Measurements from ENCODE around the gene CPD.

CPD gene

DNA sequence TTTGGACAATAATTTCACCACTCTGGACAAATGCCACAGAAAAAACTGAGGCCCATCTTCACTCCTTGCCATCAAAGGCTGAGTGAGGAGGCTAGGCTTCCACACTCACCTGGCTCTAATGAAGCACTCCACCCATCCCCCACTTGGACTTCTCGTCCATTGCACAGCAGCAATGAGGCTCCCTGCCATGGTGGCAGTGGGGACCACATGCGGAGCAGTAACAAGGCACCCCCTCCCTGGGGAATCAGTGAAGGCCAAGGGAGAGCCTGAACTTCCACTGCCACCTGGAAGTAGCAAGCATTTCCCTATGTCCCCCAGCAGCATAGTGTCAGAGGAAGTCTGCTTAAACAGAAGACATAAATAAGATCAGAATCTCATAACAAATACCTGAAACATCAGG lies 96.5 kb downstream of the CPD start:
- Histone ChIP-seq H3K9me3 (ENCODE audit: control insufficient read depth, insufficient read depth, low read depth, low read length) (no peaks in the 10 kb centered on the region), H3K36me3 (ENCODE audit: control insufficient read depth, insufficient read depth, low read length) (peaks cover 11% of the 10 kb centered on the region; the same call in 1 of the 2 replicates), H3K4me1 (ENCODE audit: control insufficient read depth, insufficient read depth, low read length) (peaks cover 11% of the 10 kb centered on the region; the same call in 1 of the 2 replicates), H3K4me3 (ENCODE audit: low read depth, low read length) (no peak overlapping the region), H3K27ac (ENCODE audit: low read depth, low read length) (no peak overlapping the region), H3K9ac (ENCODE audit: low read length) (no peak overlapping the region), H3K27me3 (ENCODE audit: control insufficient read depth, insufficient read depth, low read length) (no peaks in the 10 kb centered on the region)

DNA sequence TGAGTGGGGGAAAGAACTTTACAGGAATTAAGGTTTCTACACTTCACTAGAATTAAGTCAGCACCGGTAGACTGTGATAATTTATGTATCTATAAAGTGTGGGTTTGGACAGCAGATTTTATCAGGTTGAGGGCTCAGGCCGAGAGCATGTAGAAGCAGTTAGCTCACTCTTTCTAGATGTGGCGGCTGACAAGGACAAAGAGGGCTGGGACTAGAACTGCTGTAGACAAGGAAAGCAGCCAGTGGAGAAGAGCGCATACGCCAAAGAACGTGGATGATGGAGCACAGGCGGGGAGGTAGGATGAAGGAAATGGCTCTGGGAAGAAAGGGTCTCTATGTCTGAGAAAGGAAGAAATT lies 98.0 kb downstream of the CPD start:
- H3K36me3 ChIP-seq (ENCODE audit: control insufficient read depth, insufficient read depth, low read length), result peaks cover 25% of the 10 kb centered on the region
- H3K4me3 ChIP-seq (ENCODE audit: low read depth, low read length), result peak overlapping the region; percentile 73
- H3K27me3 ChIP-seq (ENCODE audit: control insufficient read depth, insufficient read depth, low read length), result no peaks in the 10 kb centered on the region
- peaks cover 11% of the 10 kb centered on the region; the same call in 1 of the 2 replicates for H3K4me1 ChIP-seq (ENCODE audit: control insufficient read depth, insufficient read depth, low read length)
- H3K27ac ChIP-seq (ENCODE audit: low read depth, low read length), result no peak overlapping the region
- no peaks in the 10 kb centered on the region for H3K9me3 ChIP-seq (ENCODE audit: control insufficient read depth, insufficient read depth, low read depth, low read length)
- peak overlapping the region; percentile 90 for H3K9ac ChIP-seq (ENCODE audit: low read length)

DNA sequence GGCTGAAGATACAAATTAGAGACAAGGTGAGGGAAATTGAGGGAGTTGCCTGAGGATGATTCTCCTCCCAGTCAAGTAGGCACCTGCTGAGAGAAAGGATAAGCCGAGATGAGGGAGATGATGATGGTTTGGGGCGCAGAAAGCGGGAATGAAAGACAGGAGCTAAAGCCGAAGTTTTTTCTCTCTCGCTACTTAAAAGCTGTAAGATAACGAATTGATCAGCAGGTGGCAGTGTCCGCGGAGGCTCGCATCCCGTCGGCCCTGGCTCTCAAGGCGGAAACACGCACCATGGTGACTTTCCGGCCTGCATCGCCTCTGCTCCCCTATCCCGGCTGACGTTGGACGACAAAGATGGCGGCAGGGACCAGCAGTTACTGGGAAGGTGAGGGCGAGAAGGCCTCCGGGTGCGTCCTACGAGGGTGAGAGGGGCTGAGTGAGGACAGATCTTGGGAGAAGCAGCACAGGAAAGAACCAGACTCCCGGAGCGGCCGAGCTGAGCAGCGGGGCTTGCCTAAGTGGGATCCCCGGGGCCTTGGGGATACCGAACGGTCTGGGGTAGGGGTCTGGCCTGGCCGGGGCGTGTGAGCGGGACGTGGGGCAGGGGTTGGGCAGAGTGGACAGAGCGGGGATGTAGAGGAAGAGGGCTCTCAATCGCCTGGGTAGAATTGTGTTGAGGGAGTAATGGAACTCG lies 98.5 kb downstream of the CPD start, which contains the start of gene GOSR1:
Gene GOSR1 (plus strand): TSS at position 326 of the 691 bp plus-strand sequence. CDS start 26 bp downstream, at position 352.
- Histone ChIP-seq H3K4me1 (ENCODE audit: control insufficient read depth, insufficient read depth, low read length) (peaks cover 11% of the 10 kb centered on the region; the same call in 1 of the 2 replicates), H3K9ac (ENCODE audit: low read length) (peak within 1 kb of the TSS; percentile 90), H3K9me3 (ENCODE audit: control insufficient read depth, insufficient read depth, low read depth, low read length) (no peaks in the 10 kb centered on the region), H3K27ac (ENCODE audit: low read depth, low read length) (peak within 1 kb of the TSS; percentile 72; the same call in 1 of the 2 replicates), H3K4me3 (ENCODE audit: low read depth, low read length) (peak within 1 kb of the TSS; percentile 73), H3K27me3 (ENCODE audit: control insufficient read depth, insufficient read depth, low read length) (no peaks in the 10 kb centered on the region), H3K36me3 (ENCODE audit: control insufficient read depth, insufficient read depth, low read length) (peaks cover 28% of the 10 kb centered on the region)

DNA sequence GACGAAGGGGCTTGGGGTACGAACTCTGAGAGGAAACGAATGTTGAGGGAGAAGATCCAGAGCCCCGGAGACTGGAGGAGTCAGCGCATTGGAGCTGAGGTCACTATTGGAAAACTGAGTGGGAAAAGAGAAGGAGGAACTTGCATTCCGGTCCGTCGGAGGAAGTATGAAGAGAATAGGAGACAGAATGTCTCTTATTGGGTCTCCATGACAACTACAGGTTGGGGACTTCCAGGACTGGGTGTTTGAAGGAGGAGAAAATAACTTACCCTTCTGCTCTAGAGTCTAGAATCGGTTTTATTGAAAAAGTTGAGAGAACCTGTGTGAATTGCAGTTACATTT lies 99.0 kb downstream of the CPD start:
- Histone ChIP-seq H3K4me1 (ENCODE audit: control insufficient read depth, insufficient read depth, low read length) (0 out of 2 replicates have a peak, but pooled peaks cover 7% of the 10 kb centered on the region), H3K27me3 (ENCODE audit: control insufficient read depth, insufficient read depth, low read length) (no peaks in the 10 kb centered on the region), H3K4me3 (ENCODE audit: low read depth, low read length) (peak overlapping the region; percentile 73), H3K9me3 (ENCODE audit: control insufficient read depth, insufficient read depth, low read depth, low read length) (no peaks in the 10 kb centered on the region), H3K36me3 (ENCODE audit: control insufficient read depth, insufficient read depth, low read length) (peaks cover 33% of the 10 kb centered on the region), H3K9ac (ENCODE audit: low read length) (peak overlapping the region; percentile 90), H3K27ac (ENCODE audit: low read depth, low read length) (peak overlapping the region; percentile 72; the same call in 1 of the 2 replicates)

DNA sequence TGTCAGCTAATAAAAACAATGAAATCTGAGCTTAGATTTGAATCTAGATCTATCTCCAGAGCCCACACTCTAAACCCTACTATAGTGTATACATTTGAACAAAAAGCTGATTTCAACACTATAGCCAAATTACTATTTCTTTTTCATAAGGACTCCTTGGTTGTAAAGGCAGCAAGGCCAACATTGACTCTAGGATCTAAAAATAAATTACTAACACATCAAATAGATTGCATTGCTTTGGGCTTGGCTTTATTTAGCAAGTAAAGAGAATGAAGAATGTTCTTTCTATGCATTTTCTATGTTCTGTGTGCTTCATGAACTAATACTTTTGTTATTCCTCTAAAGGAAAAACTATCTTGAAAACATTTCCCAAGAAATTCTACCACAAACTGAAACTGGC lies 103.8 kb downstream of the CPD start:
- H3K4me1 ChIP-seq (ENCODE audit: control insufficient read depth, insufficient read depth, low read length), result 0 out of 2 replicates have a peak, but pooled peaks cover 4% of the 10 kb centered on the region
- no peak overlapping the region for H3K4me3 ChIP-seq (ENCODE audit: low read depth, low read length)
- H3K9me3 ChIP-seq (ENCODE audit: control insufficient read depth, insufficient read depth, low read depth, low read length), result no peaks in the 10 kb centered on the region
- H3K9ac ChIP-seq (ENCODE audit: low read length), result no peak overlapping the region
- no peaks in the 10 kb centered on the region for H3K27me3 ChIP-seq (ENCODE audit: control insufficient read depth, insufficient read depth, low read length)
- no peak overlapping the region for H3K27ac ChIP-seq (ENCODE audit: low read depth, low read length)
- peaks cover 81% of the 10 kb centered on the region for H3K36me3 ChIP-seq (ENCODE audit: control insufficient read depth, insufficient read depth, low read length)

DNA sequence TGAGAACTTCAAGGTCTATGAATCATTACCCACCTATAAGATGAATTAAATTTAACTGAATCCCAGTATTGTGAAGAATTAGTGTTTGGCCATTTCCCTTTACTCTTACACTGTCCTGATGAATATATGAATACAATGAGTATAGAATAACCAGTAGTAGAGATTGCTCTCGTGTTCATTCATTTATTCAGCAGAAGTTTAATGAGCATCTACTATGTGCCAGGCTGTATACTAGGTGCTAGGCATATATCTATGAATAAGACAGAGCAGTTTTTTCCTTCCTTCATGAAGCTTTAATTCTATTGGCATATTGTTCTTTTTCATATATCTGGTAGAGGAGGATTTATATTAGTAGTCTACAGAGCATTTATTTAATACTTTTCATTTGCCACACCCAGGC lies 104.4 kb downstream of the CPD start:
- H3K9ac ChIP-seq (ENCODE audit: low read length), result no peak overlapping the region
- H3K4me3 ChIP-seq (ENCODE audit: low read depth, low read length), result no peak overlapping the region
- H3K27ac ChIP-seq (ENCODE audit: low read depth, low read length), result no peak overlapping the region
- H3K36me3 ChIP-seq (ENCODE audit: control insufficient read depth, insufficient read depth, low read length), result peaks cover 85% of the 10 kb centered on the region
- no peaks in the 10 kb centered on the region for H3K27me3 ChIP-seq (ENCODE audit: control insufficient read depth, insufficient read depth, low read length)
- 0 out of 2 replicates have a peak, but pooled peaks cover 1% of the 10 kb centered on the region for H3K4me1 ChIP-seq (ENCODE audit: control insufficient read depth, insufficient read depth, low read length)
- H3K9me3 ChIP-seq (ENCODE audit: control insufficient read depth, insufficient read depth, low read depth, low read length), result no peaks in the 10 kb centered on the region

DNA sequence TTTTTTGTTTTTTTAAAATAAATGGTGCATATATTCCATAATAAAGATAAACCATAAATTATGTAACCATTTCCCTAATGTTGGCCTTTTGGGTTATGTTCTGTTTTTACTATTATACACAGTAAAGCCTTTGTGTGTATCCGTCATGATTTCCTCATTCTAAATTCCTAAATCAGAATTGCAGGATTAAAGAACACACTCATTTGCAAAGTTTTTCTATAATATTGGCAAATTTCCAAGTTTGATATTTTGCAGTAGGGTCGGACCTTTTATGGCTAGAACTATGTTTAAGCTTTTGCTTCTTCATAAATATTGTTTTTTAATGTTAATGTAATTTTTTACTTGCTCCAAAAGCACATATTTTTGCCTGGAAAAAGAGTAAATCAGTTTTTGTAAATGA lies 115.1 kb downstream of the CPD start:
- H3K36me3 ChIP-seq (ENCODE audit: control insufficient read depth, insufficient read depth, low read length), result peaks cover 91% of the 10 kb centered on the region
- no peak overlapping the region for H3K4me3 ChIP-seq (ENCODE audit: low read depth, low read length)
- H3K9ac ChIP-seq (ENCODE audit: low read length), result no peak overlapping the region
- no peaks in the 10 kb centered on the region for H3K4me1 ChIP-seq (ENCODE audit: control insufficient read depth, insufficient read depth, low read length)
- H3K27me3 ChIP-seq (ENCODE audit: control insufficient read depth, insufficient read depth, low read length), result no peaks in the 10 kb centered on the region
- no peaks in the 10 kb centered on the region for H3K9me3 ChIP-seq (ENCODE audit: control insufficient read depth, insufficient read depth, low read depth, low read length)
- no peak overlapping the region for H3K27ac ChIP-seq (ENCODE audit: low read depth, low read length)

DNA sequence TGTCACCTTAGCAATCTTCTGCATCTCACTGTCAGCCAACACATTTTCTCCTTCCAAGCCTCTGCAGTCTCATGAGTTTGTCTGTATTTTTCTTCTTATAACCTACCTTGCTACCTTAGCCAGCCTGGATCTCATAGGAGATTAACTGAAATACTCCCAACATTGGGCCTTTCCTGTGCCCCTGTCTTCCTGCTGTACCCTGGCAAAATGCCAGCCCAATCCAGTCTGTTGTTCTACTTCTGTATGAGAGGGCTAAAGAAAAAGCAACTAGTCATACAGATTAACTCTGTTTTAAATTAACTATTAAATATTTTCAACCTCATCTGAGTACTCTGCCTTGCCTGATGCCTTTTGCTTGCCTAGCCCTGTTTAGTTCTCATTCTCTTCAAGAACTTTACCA lies 116.9 kb downstream of the CPD start:
- Histone ChIP-seq H3K36me3 (ENCODE audit: control insufficient read depth, insufficient read depth, low read length) (peaks cover 83% of the 10 kb centered on the region), H3K27me3 (ENCODE audit: control insufficient read depth, insufficient read depth, low read length) (no peaks in the 10 kb centered on the region), H3K9me3 (ENCODE audit: control insufficient read depth, insufficient read depth, low read depth, low read length) (no peaks in the 10 kb centered on the region), H3K4me3 (ENCODE audit: low read depth, low read length) (no peak overlapping the region), H3K4me1 (ENCODE audit: control insufficient read depth, insufficient read depth, low read length) (no peaks in the 10 kb centered on the region), H3K27ac (ENCODE audit: low read depth, low read length) (no peak overlapping the region), H3K9ac (ENCODE audit: low read length) (no peak overlapping the region)

DNA sequence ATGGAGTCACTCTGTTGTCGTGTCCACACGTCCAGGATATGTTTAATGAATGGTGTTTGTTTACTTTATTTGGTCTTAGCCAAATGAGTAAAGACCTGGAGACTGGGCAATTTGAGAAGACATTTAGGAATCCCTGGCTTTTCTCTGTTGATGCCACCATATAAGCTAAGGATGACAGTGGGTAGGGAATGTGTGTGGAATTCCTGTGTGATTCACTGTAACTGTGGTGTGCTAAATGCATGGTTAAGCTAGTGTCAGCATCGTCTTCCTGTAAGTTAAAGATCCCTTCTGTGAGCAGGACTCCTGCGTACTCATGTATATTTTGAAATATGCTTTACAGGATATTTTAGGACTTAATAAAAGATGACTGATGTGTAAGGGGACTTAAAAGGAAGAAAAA lies 124.8 kb downstream of the CPD start:
- H3K36me3 ChIP-seq (ENCODE audit: control insufficient read depth, insufficient read depth, low read length), result peaks cover 62% of the 10 kb centered on the region
- H3K4me1 ChIP-seq (ENCODE audit: control insufficient read depth, insufficient read depth, low read length), result 0 out of 2 replicates have a peak, but pooled peaks cover 5% of the 10 kb centered on the region
- H3K27ac ChIP-seq (ENCODE audit: low read depth, low read length), result no peak overlapping the region

DNA sequence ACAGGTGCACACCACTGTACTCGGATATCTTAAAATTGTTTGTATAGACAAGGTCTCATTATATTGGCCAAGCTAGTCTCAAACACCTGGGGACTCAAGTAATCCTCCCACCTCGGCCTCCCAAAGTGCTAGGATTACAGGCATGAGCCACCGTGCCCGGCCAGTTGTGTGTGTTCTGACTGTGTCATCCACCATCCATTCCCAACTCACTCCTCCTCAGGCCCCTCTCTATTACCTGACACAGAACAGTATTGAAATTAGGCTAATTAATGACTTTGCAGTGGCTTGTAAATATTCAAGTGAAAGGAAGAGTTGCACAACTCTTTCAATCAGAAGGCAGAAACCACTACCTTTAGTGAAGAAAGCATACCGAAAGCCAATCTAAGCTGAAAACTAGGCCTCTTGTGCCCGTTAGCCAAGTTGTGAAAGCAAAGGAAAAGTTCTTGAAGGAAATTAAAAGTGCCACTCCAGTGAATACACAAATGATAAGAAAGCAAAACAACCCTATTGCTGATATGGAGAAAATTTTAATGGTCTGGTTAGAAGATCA lies 127.2 kb downstream of the CPD start:
- Histone ChIP-seq H3K9ac (ENCODE audit: low read length) (no peak overlapping the region), H3K27me3 (ENCODE audit: control insufficient read depth, insufficient read depth, low read length) (no peaks in the 10 kb centered on the region), H3K4me3 (ENCODE audit: low read depth, low read length) (no peak overlapping the region), H3K9me3 (ENCODE audit: control insufficient read depth, insufficient read depth, low read depth, low read length) (no peaks in the 10 kb centered on the region), H3K4me1 (ENCODE audit: control insufficient read depth, insufficient read depth, low read length) (0 out of 2 replicates have a peak, but pooled peaks cover 5% of the 10 kb centered on the region), H3K27ac (ENCODE audit: low read depth, low read length) (no peak overlapping the region), H3K36me3 (ENCODE audit: control insufficient read depth, insufficient read depth, low read length) (peaks cover 55% of the 10 kb centered on the region)

More for the DNA sequence above, 124.8 kb downstream of the CPD start:
- no peaks in the 10 kb centered on the region for H3K27me3 ChIP-seq (ENCODE audit: control insufficient read depth, insufficient read depth, low read length)
- no peaks in the 10 kb centered on the region for H3K9me3 ChIP-seq (ENCODE audit: control insufficient read depth, insufficient read depth, low read depth, low read length)
- H3K9ac ChIP-seq (ENCODE audit: low read length), result no peak overlapping the region
- H3K4me3 ChIP-seq (ENCODE audit: low read depth, low read length), result no peak overlapping the region

DNA sequence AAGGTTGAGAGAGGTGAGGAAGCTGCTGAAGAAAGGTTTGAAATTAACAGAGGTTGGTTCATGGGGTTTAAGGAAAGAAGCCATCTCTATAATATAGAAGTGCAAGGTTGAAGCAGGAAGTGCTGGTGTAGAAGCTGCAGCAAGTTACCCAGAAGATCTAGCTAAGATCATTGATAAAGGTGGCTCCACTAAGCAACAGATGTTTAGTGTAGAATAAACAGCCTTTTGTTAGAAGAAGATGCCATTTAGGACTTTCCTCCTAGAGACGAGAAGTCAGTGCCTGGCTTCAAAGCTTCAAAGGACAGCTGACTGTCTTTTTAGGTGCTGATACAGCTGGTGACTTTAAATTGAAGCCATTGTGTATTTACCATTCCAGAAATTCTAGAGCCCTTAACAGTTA lies 127.8 kb downstream of the CPD start:
- Histone ChIP-seq H3K36me3 (ENCODE audit: control insufficient read depth, insufficient read depth, low read length) (peaks cover 50% of the 10 kb centered on the region), H3K4me3 (ENCODE audit: low read depth, low read length) (no peak overlapping the region), H3K27me3 (ENCODE audit: control insufficient read depth, insufficient read depth, low read length) (no peaks in the 10 kb centered on the region), H3K9ac (ENCODE audit: low read length) (no peak overlapping the region), H3K9me3 (ENCODE audit: control insufficient read depth, insufficient read depth, low read depth, low read length) (no peaks in the 10 kb centered on the region), H3K27ac (ENCODE audit: low read depth, low read length) (no peak overlapping the region), H3K4me1 (ENCODE audit: control insufficient read depth, insufficient read depth, low read length) (0 out of 2 replicates have a peak, but pooled peaks cover 5% of the 10 kb centered on the region)

Data from HUES6 (cell line).